H1 (cell line): Measurements from ENCODE around the gene ERP44. TPM values are rescaled to one million over a fixed set of nuclear protein-coding genes. Genes with fewer than 3 reads are reported as not detected.
"Not testable (repeated sequence)": the region's sequence is repeated elsewhere in the genome, so short reads cannot be mapped to it uniquely, and the experiment has no call there.

Experiments
- CTCF ChIA-PET: fragments of 300-600 bp; sonication (Branson Sonifier 250); formaldehyde crosslinking; loops from one replicate; lab custom pipeline; 2021; ENCODE audit not compliant: partially characterized antibody; lab: Charles Lee
- POLR2A ChIA-PET: fragments of 300-600 bp; sonication (Branson Sonifier 250); formaldehyde crosslinking; loops from one replicate; lab custom pipeline; 2021; ENCODE audit warnings: inconsistent platforms; ENCODE audit not compliant: partially characterized antibody; lab: Charles Lee
- DNase-seq, 2 experiments: peaks; one replicate each; pipeline versions ENCODE4 v3.0.0 to v3.0.0-alpha.2; 2010 to 2022; ENCODE audit warnings: low spot score in 2 of 2, low read depth in 1 of 2, mixed read lengths in 1 of 2
- FAIRE-seq: peaks from 2 replicates; lab custom pipeline; 2011; peaks lifted over from hg19 to GRCh38; lab: Jason Lieb, UNC
- H2AFZ ChIP-seq: 2 replicates; pipeline ENCODE4 v1.8.1; 2012; ENCODE audit warnings: low read length, inconsistent platforms
- H2AK5ac ChIP-seq: 2 replicates; pipeline ENCODE4 v1.6.1; 2013; ENCODE audit warnings: low read depth, low read length
- H2BK120ac ChIP-seq: replicated peaks from 2 replicates; pipeline ENCODE3; 2013; ENCODE audit warnings: low read depth, low read length, inconsistent platforms
- H2BK12ac ChIP-seq: 2 replicates; pipeline ENCODE4 v1.6.1; 2013; ENCODE audit warnings: low read depth, low read length
- H2BK15ac ChIP-seq: 2 replicates; pipeline ENCODE4 v1.6.1; 2013; ENCODE audit warnings: low read length
- H2BK20ac ChIP-seq: 2 replicates; pipeline ENCODE4 v1.6.1; 2013; ENCODE audit warnings: low read length
- H2BK5ac ChIP-seq: 2 replicates; pipeline ENCODE4 v1.6.1; 2013; ENCODE audit warnings: low read depth, low read length
- H3K14ac ChIP-seq: 2 replicates; pipeline ENCODE4 v1.6.1; 2013; ENCODE audit warnings: inconsistent platforms; ENCODE audit not compliant: insufficient read length
- H3K18ac ChIP-seq: 2 replicates; pipeline ENCODE4 v1.6.1; 2013; ENCODE audit warnings: low read length; ENCODE audit errors: extremely low read depth
- H3K23ac ChIP-seq: 2 replicates; pipeline ENCODE4 v1.6.1; 2013; ENCODE audit warnings: inconsistent platforms; ENCODE audit not compliant: insufficient read length
- H3K23me2 ChIP-seq: 2 replicates; pipeline ENCODE4 v1.6.1; 2013; ENCODE audit warnings: low read depth, low read length
- H3K27ac ChIP-seq: 2 replicates; pipeline ENCODE4 v1.6.1; 2011; ENCODE audit warnings: low read depth, low read length, inconsistent platforms
- H3K27me3 ChIP-seq, 4 experiments: replicated peaks in 1 of 4; 1 replicate in 1 of 4; 2 replicates in 3 of 4; pipeline versions ENCODE4 v1.6.1 to v1.8.1; 2011 to 2013; ENCODE audit warnings: low read length in 3 of 4, mild to moderate bottlenecking in 3 of 4, inconsistent platforms in 2 of 4, mixed read lengths in 2 of 4, moderate library complexity in 1 of 4; ENCODE audit not compliant: control insufficient read depth in 3 of 4, insufficient read depth in 3 of 4; ENCODE audit errors: extremely low read depth in 1 of 4
- H3K36me3 ChIP-seq, 4 experiments: 2 replicates each; pipeline versions ENCODE4 v1.6.1 to v1.8.1; 2011 to 2013; ENCODE audit warnings: mild to moderate bottlenecking in 4 of 4, low read length in 3 of 4, moderate library complexity in 2 of 4, control low read depth in 1 of 4, inconsistent platforms in 1 of 4; ENCODE audit not compliant: insufficient read depth in 4 of 4, control insufficient read depth in 2 of 4
- H3K4ac ChIP-seq: replicated peaks from 2 replicates; pipeline ENCODE3; 2013; ENCODE audit warnings: low read length, low read depth, mixed read lengths, inconsistent platforms; ENCODE audit not compliant: insufficient read length
- H3K4me1 ChIP-seq, 4 experiments: replicated peaks in 1 of 4; 1 replicate in 1 of 4; 2 replicates in 3 of 4; pipeline versions ENCODE4 v1.6.1 to v1.8.1; 2011 to 2013; ENCODE audit warnings: low read length in 3 of 4, inconsistent platforms in 2 of 4, mixed read lengths in 1 of 4; ENCODE audit not compliant: insufficient read depth in 4 of 4, control insufficient read depth in 3 of 4
- H3K4me2 ChIP-seq, 2 experiments: 2 replicates each; pipeline versions ENCODE4 v1.6.1 to v1.8.1; 2011 to 2013; ENCODE audit warnings: low read depth in 2 of 2, low read length in 2 of 2, control low read depth in 1 of 2, inconsistent platforms in 1 of 2, mild to moderate bottlenecking in 1 of 2; ENCODE audit not compliant: insufficient read depth in 1 of 2
- H3K4me3 ChIP-seq, 4 experiments: fragments of 200-600, 300-600 bp in 1 of 4; sonication (generic), shearing (Covaris generic), sonication (Bioruptor Twin) in 1 of 4; 2 replicates each; pipeline versions ENCODE4 v1.5.1 to v1.8.1; 2011 to 2016; ENCODE audit warnings: low read length in 4 of 4, low read depth in 3 of 4, control low read depth in 2 of 4, inconsistent platforms in 2 of 4, mild to moderate bottlenecking in 2 of 4, mixed read lengths in 1 of 4, moderate library complexity in 1 of 4; ENCODE audit not compliant: insufficient read depth in 2 of 4; ENCODE audit errors: extremely low read depth in 1 of 4
- H3K56ac ChIP-seq: replicated peaks from 2 replicates; pipeline ENCODE3; 2013; ENCODE audit warnings: low read depth, mild to moderate bottlenecking, mixed read lengths, low read length, inconsistent platforms; ENCODE audit not compliant: insufficient read length
- H3K79me1 ChIP-seq: 2 replicates; pipeline ENCODE4 v1.6.1; 2013; ENCODE audit warnings: low read depth, low read length, control low read depth
- H3K79me2 ChIP-seq, 2 experiments: 2 replicates each; pipeline versions ENCODE4 v1.6.1 to v1.8.1; 2012 to 2013; ENCODE audit warnings: low read length in 2 of 2, mild to moderate bottlenecking in 2 of 2, inconsistent platforms in 1 of 2; ENCODE audit not compliant: insufficient read depth in 2 of 2, control insufficient read depth in 1 of 2
- H3K9ac ChIP-seq, 4 experiments: replicated peaks in 1 of 4; 1 replicate in 1 of 4; 2 replicates in 3 of 4; pipeline versions ENCODE4 v1.6.1 to v1.8.1; 2011 to 2013; ENCODE audit warnings: low read depth in 3 of 4, low read length in 3 of 4, control low read depth in 2 of 4, mild to moderate bottlenecking in 2 of 4, moderate library complexity in 2 of 4, inconsistent platforms in 1 of 4; ENCODE audit errors: extremely low read depth in 1 of 4
- H3K9me3 ChIP-seq, 2 experiments: 2 replicates each; pipeline versions ENCODE4 v1.6.1 to v1.8.1; 2012 to 2013; ENCODE audit warnings: mild to moderate bottlenecking in 2 of 2, moderate library complexity in 2 of 2, control low read depth in 1 of 2, inconsistent platforms in 1 of 2, low read depth in 1 of 2, low read length in 1 of 2, mixed read lengths in 1 of 2; ENCODE audit not compliant: insufficient read depth in 2 of 2
- H4K20me1 ChIP-seq, 2 experiments: replicated peaks in 1 of 2; 2 replicates each; pipeline versions ENCODE3 to v1.8.1; 2011 to 2013; ENCODE audit warnings: inconsistent platforms in 2 of 2, low read length in 2 of 2, mild to moderate bottlenecking in 1 of 2; ENCODE audit not compliant: insufficient read depth in 2 of 2, control insufficient read depth in 1 of 2
- H4K5ac ChIP-seq: 2 replicates; pipeline ENCODE4 v1.6.1; 2013; ENCODE audit warnings: low read length, low read depth, mixed read lengths, inconsistent platforms; ENCODE audit not compliant: insufficient read length
- H4K8ac ChIP-seq: 2 replicates; pipeline ENCODE4 v1.8.0; 2013; ENCODE audit warnings: mild to moderate bottlenecking, moderate library complexity, low read length, inconsistent platforms; ENCODE audit not compliant: insufficient read depth; ENCODE audit errors: extremely low read depth
- H4K91ac ChIP-seq: replicated peaks from 2 replicates; pipeline ENCODE3; 2013; ENCODE audit warnings: low read length, mixed read lengths, inconsistent platforms; ENCODE audit not compliant: insufficient read length
- WGBS, 2 experiments: shearing (Covaris generic) in 1 of 2; methylation state at CpG; one replicate each; pipeline versions ENCODE4 v1.1.6 to v1.1.7; 2013 to 2015; ENCODE audit warnings: low lambda C conversion rate in 2 of 2, mixed read lengths in 2 of 2, inconsistent platforms in 1 of 2, low coverage in 1 of 2, missing lambda C conversion rate in 1 of 2; ENCODE audit not compliant: insufficient replicate concordance in 2 of 2, insufficient coverage in 1 of 2, insufficient read length in 1 of 2; ENCODE audit errors: extremely low coverage in 1 of 2, missing lambda C conversion rate in 1 of 2; 5-methylcytosine and 5-hydroxymethylcytosine counted together
- polyA plus RNA-seq, 7 experiments: library from polyadenylated mRNA; depleted of rRNA in 3 of 7; stranded (reverse) in 5 of 7; unstranded in 2 of 7; fragments of >200 nt in 5 of 7; fragments of 200-250 nt in 2 of 7; gene quantifications; 1 replicate in 5 of 7; 2 replicates in 1 of 7; 4 replicates in 1 of 7; pipeline versions ENCODE4 v1.2.1 to v1.2.3, GENCODE V29; 2011 to 2013; ENCODE audit warnings: missing spikeins in 2 of 7, mixed read lengths in 2 of 7
- total RNA-seq: library from RNA; stranded (reverse); fragmentation: NEBNext Ultra II Directional; extraction: Animal tissue kit (Norgen Biotek cat#: 25700); gene quantifications from 2 replicates; pipeline ENCODE4 v1.2.1, GENCODE V29; 2021

ERP44 gene
- total and polyA plus RNA-seq, 2 of the 8 experiments (the other 6 are each of a cell fraction or from before 2014, with no cell fraction given) = 5.7 to 15.6 TPM

- H3K27ac ChIP-seq, H3K23ac ChIP-seq, DNase-seq, H2BK15ac ChIP-seq, H3K9ac ChIP-seq, H4K8ac ChIP-seq, H4K91ac ChIP-seq, FAIRE-seq, H3K18ac ChIP-seq, H2BK5ac ChIP-seq, H2AFZ ChIP-seq, H2BK120ac ChIP-seq, H3K9me3 ChIP-seq, H3K14ac ChIP-seq, H3K27me3 ChIP-seq, H4K20me1 ChIP-seq, H4K5ac ChIP-seq, H3K79me1 ChIP-seq, H3K23me2 ChIP-seq, H2BK12ac ChIP-seq, H3K56ac ChIP-seq, H2BK20ac ChIP-seq, H3K4ac ChIP-seq: not testable (repeated sequence)
- H3K4me1 ChIP-seq = peaks cover 0 to 13% (median 7%) of the 10 kb centered on the region in 4 experiments; a peak in 5 of 7 replicates
- peaks cover 0 to 68% (median 13%) of the 10 kb centered on the region in 4 experiments; a peak in 5 of 8 replicates for H3K36me3 ChIP-seq
- POLR2A ChIA-PET = interaction anchor here (0.7 to 2.0 kb wide), 6 partner anchors 10 to 458 kb away, joined by 3 to 6 read pairs (median 3); no protein-coding TSS in a partner anchor
- H3K4me3 ChIP-seq = peak overlapping the region in 1 of 4 experiments; percentile 35; a peak in 1 of 8 replicates
- peaks cover 0 to 28% of the 10 kb centered on the region in 2 experiments; a peak in 2 of 4 replicates for H3K79me2 ChIP-seq
- CTCF ChIA-PET = interaction anchor here (0.6 to 1.1 kb wide), 3 partner anchors 14 to 1005 kb away, joined by 3 read pairs; no protein-coding TSS in a partner anchor
- H3K4me2 ChIP-seq = peak overlapping the region; percentile 50 to 56; a peak in 3 of 4 replicates
- 0 out of 2 replicates have a peak overlapping the region, but pooled peaks have one; percentile 33 for H2AK5ac ChIP-seq
- WGBS, 2 experiments = 38% methylated on average over 6 of the region's 6 CpGs; no CpG with 5 or more reads in 1 of the 2 experiments
Observed at GRCh38 chr9:100140303-100140702, 41.5 kb upstream of the ERP44 start.
